Lung (tissue), 12 donors: ENCODE data around the gene ZBTB8OS. TPM values are rescaled to one million over a fixed set of nuclear protein-coding genes. Genes with fewer than 3 reads are reported as not detected.

Experiments used
- ATAC-seq: fragments of 200-7000 bp; cut with Tn5 transposase; one replicate; pipeline ENCODE4 v1.9.1; 2020; ENCODE audit warnings: moderate number of reproducible peaks; ENCODE audit not compliant: insufficient read depth, low FRiP score
- DNase-seq, 3 donors: peaks; one replicate each; pipeline ENCODE4 v3.0.0-alpha.2; 2013 to 2017
- H3K27ac ChIP-seq, 2 donors: one replicate each; pipeline ENCODE4 v1.5.1; 2013; ENCODE audit warnings: mild to moderate bottlenecking in 2 of 2, moderate library complexity in 2 of 2, control low read depth in 1 of 2, inconsistent platforms in 1 of 2, low read depth in 1 of 2, low read length in 1 of 2
- H3K27me3 ChIP-seq, 3 donors: one replicate each; pipeline ENCODE4 v1.5.1; 2013; ENCODE audit warnings: low read length in 2 of 3; ENCODE audit not compliant: control insufficient read depth in 3 of 3, insufficient read depth in 3 of 3
- H3K36me3 ChIP-seq, 4 donors: one replicate each; pipeline ENCODE4 v1.5.1; 2013; ENCODE audit warnings: low read length in 4 of 4, mild to moderate bottlenecking in 1 of 4, moderate library complexity in 1 of 4; ENCODE audit not compliant: control insufficient read depth in 4 of 4, insufficient read depth in 4 of 4
- H3K4me1 ChIP-seq, 5 donors: one replicate each; pipeline ENCODE4 v1.5.1; 2013; ENCODE audit warnings: low read length in 5 of 5, mild to moderate bottlenecking in 2 of 5, moderate library complexity in 1 of 5; ENCODE audit not compliant: control insufficient read depth in 5 of 5, insufficient read depth in 5 of 5
- H3K4me3 ChIP-seq: one replicate; pipeline ENCODE4 v1.5.1; 2013; ENCODE audit warnings: mild to moderate bottlenecking, control low read depth, moderate library complexity
- H3K9ac ChIP-seq, 2 donors: one replicate each; pipeline ENCODE4 v1.5.1; 2013; ENCODE audit warnings: low read length in 2 of 2, control low read depth in 1 of 2; ENCODE audit not compliant: insufficient read depth in 1 of 2
- H3K9me3 ChIP-seq, 4 donors: one replicate each; pipeline ENCODE4 v1.5.1; 2013; ENCODE audit warnings: low read length in 3 of 4, mild to moderate bottlenecking in 1 of 4, moderate library complexity in 1 of 4; ENCODE audit not compliant: control insufficient read depth in 4 of 4, insufficient read depth in 3 of 4
- CTCF ChIP-seq: IDR thresholded peaks from 2 replicates; pipeline ENCODE4 v1.5.1; 2012; ENCODE audit warnings: mild to moderate bottlenecking; ENCODE audit errors: control extremely low read depth, extremely low read depth
- WGBS, 2 donors: extraction: QIAGEN DNeasy Blood & Tissue Kit; methylation state at CpG; one replicate each; pipeline ENCODE4 v1.1.7; 2013; 5-methylcytosine and 5-hydroxymethylcytosine counted together
- polyA plus RNA-seq, 2 donors: library from polyadenylated mRNA; stranded (reverse); fragments of 200-250 nt; gene quantifications; one replicate each; pipeline ENCODE4 v1.2.1, GENCODE V29; 2013
- total RNA-seq, 2 donors: library from RNA; depleted of rRNA in 1 of 2; stranded (reverse); fragments of >200 nt in 1 of 2; gene quantifications; one replicate each; pipeline ENCODE4 v1.2.1, GENCODE V29; 2014 to 2021
- donor health status: control.
- donor health status: control.
- donor health status: Bipolar disorder and iron deficiency.
- donor health status: healthy.
- donor health status: DM: yes; HTN: yes; CAD: no.

The ZBTB8OS gene
- total and polyA plus RNA-seq, 4 donors: 26.7 to 86.1 (median 46.3) TPM

- no peak for DNase-seq
- 33 to 53% methylated on average over 5 of the region's 5 CpGs for WGBS, 2 donors
- no peak overlapping the region for H3K9ac ChIP-seq
- no peak for ATAC-seq
- no peak for TF ChIP-seq CTCF
- peaks cover 0 to 1% (median 0%) of the 10 kb centered on the region in 5 donors for H3K4me1 ChIP-seq
- H3K4me3 ChIP-seq: no peak overlapping the region
- H3K9me3 ChIP-seq: peaks cover 0 to 2% (median 0%) of the 10 kb centered on the region in 4 donors
- H3K27ac ChIP-seq: no peak overlapping the region
- peaks cover 2 to 11% (median 9%) of the 10 kb centered on the region in 4 donors for H3K36me3 ChIP-seq
- H3K27me3 ChIP-seq: no peaks in the 10 kb centered on the region
These were observed 26.6 kb downstream of the ZBTB8OS start for GRCh38 chr1:32623775-32624174.

GRCh38 chr1:32622806-32623681, 27.3 kb downstream of the ZBTB8OS start:
- H3K4me3 ChIP-seq: no peak overlapping the region
- no peak for TF ChIP-seq CTCF
- peaks cover 5 to 11% (median 7%) of the 10 kb centered on the region in 4 donors for H3K36me3 ChIP-seq
- peaks cover 0 to 3% (median 0%) of the 10 kb centered on the region in 4 donors for H3K9me3 ChIP-seq
- no peak for DNase-seq
- no peak overlapping the region for H3K9ac ChIP-seq
- ATAC-seq: no peak
- H3K27me3 ChIP-seq: no peaks in the 10 kb centered on the region
- WGBS, 2 donors: 53 to 62% methylated on average over 3 of the region's 3 CpGs
- no peak overlapping the region for H3K27ac ChIP-seq
- peaks cover 0 to 1% (median 0%) of the 10 kb centered on the region in 5 donors for H3K4me1 ChIP-seq

GRCh38 chr1:32622205-32622604, 28.1 kb downstream of the ZBTB8OS start:
- WGBS, 2 donors: 94 to 95% methylated on average over 2 of the region's 2 CpGs
- ATAC-seq (no peak), DNase-seq (no peak)
- no peak for TF ChIP-seq CTCF
- Histone ChIP-seq H3K27ac (no peak overlapping the region), H3K27me3 (no peaks in the 10 kb centered on the region), H3K9me3 (peaks cover 0 to 3% (median 0%) of the 10 kb centered on the region in 4 donors), H3K36me3 (peaks cover 0 to 8% (median 3%) of the 10 kb centered on the region in 4 donors), H3K9ac (no peak overlapping the region), H3K4me3 (no peak overlapping the region), H3K4me1 (peaks cover 0 to 1% (median 0%) of the 10 kb centered on the region in 5 donors)
